WERI-Rb-1 (cell line): ENCODE data around the gene AP3D1.

ENCODE experiments used
- DNase-seq: peaks from one replicate; pipeline ENCODE4 v3.0.0-alpha.2; 2020
- H3K27ac ChIP-seq: fragments of 250-450 bp; sonication (Bioruptor Pico); 2 replicates; pipeline ENCODE4 v1.5.1; 2020; ENCODE audit warnings: mild to moderate bottlenecking, moderate library complexity
- H3K27me3 ChIP-seq: fragments of 250-450 bp; sonication (Bioruptor Pico); 2 replicates; pipeline ENCODE4 v1.5.1; 2021; ENCODE audit warnings: mild to moderate bottlenecking, low read depth, moderate library complexity; ENCODE audit not compliant: insufficient read depth, severe bottlenecking
- H3K36me3 ChIP-seq: fragments of 250-450 bp; sonication (Bioruptor Pico); 2 replicates; pipeline ENCODE4 v1.5.1; 2020; ENCODE audit warnings: mild to moderate bottlenecking, moderate library complexity
- H3K4me3 ChIP-seq: 2 replicates; pipeline ENCODE4 v1.5.1; 2011; ENCODE audit warnings: low read depth, mild to moderate bottlenecking, control low read depth, low read length
- H3K9me3 ChIP-seq: fragments of 250-450 bp; sonication (Bioruptor Pico); 2 replicates; pipeline ENCODE4 v1.5.1; 2021; ENCODE audit warnings: mild to moderate bottlenecking, moderate library complexity; ENCODE audit not compliant: severe bottlenecking
- TF ChIP-seq, protein P1 (sequence below): IDR thresholded peaks from 2 replicates; pipeline ENCODE4 v1.5.1; 2011; ENCODE audit warnings: low read depth, mild to moderate bottlenecking, control low read depth, inconsistent platforms, low read length

The AP3D1 gene

DNA sequence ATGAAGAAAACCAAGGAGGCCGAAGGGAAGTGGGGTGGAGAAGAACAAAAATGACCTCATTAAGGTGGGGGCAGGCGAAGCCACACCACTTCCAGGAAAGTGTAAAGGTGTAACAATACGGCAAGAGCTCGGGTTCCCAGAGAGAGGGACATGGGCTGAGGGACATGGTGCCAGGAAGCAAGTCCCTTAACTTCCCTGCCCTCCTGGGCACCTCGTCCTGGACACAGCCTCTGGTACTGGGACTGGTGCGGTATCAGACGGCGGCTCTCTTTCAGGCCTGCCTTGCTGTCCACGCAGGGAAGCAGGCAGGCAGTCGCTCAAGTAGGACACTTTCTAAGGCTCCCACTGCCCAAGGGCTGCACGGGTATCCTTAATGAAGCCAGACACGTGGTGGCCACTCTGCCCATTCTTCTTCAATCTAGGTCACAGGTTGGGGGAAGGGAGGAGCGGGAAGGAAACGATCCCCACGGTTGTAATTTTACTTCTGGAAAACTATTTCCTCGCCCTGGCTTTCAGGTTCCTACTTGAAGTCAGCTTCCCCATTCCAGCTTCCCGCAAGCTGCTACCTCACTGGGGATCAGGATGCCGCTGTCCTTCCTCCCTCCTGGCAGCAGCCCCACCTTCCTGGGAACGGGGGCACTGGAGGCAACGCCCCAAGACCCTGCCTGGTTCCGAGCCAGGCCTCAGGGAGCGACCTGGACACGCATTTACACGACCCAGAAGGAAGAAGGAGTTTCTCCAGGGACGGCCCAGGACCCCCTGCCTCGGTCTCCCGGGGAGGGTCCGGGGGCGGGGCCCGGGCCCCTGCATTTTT, 1.2 kb downstream of the AP3D1 start:
- H3K27ac ChIP-seq = peak overlapping the region; percentile 88
- H3K27me3 ChIP-seq = no peaks in the 10 kb centered on the region
- peak overlapping the region; percentile 97 for H3K4me3 ChIP-seq
- peaks cover 38% of the 10 kb centered on the region for H3K36me3 ChIP-seq
- no peak for DNase-seq
- TF ChIP-seq, protein P1, sequence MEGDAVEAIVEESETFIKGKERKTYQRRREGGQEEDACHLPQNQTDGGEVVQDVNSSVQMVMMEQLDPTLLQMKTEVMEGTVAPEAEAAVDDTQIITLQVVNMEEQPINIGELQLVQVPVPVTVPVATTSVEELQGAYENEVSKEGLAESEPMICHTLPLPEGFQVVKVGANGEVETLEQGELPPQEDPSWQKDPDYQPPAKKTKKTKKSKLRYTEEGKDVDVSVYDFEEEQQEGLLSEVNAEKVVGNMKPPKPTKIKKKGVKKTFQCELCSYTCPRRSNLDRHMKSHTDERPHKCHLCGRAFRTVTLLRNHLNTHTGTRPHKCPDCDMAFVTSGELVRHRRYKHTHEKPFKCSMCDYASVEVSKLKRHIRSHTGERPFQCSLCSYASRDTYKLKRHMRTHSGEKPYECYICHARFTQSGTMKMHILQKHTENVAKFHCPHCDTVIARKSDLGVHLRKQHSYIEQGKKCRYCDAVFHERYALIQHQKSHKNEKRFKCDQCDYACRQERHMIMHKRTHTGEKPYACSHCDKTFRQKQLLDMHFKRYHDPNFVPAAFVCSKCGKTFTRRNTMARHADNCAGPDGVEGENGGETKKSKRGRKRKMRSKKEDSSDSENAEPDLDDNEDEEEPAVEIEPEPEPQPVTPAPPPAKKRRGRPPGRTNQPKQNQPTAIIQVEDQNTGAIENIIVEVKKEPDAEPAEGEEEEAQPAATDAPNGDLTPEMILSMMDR = no peak
- no peaks in the 10 kb centered on the region for H3K9me3 ChIP-seq

DNA sequence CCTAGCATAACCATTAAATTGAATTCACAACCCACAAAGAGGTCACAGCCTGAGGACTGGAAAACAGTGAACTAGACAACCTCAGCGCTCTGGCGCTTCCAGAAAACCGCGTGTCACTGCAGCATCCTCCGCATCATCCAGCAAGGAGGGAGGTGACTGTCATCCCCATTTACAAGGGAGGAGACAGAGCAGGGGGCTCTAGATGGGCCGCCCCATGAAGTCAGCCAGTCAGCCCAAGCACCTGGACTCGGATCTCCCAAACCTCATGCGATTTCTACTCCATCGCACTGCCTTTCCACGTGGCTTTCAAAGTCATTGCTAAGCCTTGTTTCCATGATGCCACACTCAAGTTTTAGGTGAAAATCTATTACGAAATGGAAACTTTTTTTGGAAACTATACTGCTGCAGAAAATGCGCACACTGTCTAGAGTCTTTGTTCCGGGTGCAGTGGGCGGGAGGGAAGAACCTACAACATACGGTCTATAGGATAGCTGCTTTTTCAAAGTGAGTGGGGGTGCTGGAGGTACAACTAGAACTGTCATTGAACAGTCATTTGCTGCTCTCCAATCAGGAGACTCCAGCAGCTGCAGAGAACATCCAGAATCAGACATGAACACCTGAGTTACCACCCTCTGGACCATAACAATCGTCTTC, 2.8 kb downstream of the AP3D1 start:
- TF ChIP-seq, protein P1 = no peak
- Histone ChIP-seq H3K27ac (no peak overlapping the region), H3K4me3 (no peak overlapping the region)

DNA sequence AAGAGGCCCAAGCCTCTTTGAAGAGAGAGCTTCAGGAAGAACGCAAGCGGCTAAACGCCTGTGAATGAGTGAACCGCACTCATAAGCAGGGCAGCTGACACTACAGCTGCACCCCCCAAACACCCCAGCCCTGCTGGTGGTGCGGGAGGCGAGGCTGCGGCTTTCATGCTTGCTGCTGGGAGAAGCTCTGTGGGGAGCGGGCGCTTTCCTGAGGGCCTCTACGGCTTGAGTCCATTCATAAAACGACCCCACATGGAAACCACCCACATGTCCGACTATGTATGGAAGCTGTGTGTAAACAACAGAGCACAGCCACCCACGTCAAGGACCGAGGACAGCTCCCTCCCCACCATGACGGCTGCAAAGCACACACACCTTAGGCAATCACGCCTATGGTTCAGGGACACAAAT, 5.5 kb downstream of the AP3D1 start:
- peaks cover 35% of the 10 kb centered on the region for H3K36me3 ChIP-seq
- TF ChIP-seq, protein P1 = no peak
- H3K27ac ChIP-seq = no peak overlapping the region
- DNase-seq = no peak
- no peaks in the 10 kb centered on the region for H3K9me3 ChIP-seq
- H3K27me3 ChIP-seq = no peaks in the 10 kb centered on the region
- H3K4me3 ChIP-seq = no peak overlapping the region

More for the DNA sequence above, 2.8 kb downstream of the AP3D1 start:
- DNase-seq = no peak
- Histone ChIP-seq H3K27me3 (no peaks in the 10 kb centered on the region), H3K9me3 (no peaks in the 10 kb centered on the region), H3K36me3 (peaks cover 38% of the 10 kb centered on the region)

DNA sequence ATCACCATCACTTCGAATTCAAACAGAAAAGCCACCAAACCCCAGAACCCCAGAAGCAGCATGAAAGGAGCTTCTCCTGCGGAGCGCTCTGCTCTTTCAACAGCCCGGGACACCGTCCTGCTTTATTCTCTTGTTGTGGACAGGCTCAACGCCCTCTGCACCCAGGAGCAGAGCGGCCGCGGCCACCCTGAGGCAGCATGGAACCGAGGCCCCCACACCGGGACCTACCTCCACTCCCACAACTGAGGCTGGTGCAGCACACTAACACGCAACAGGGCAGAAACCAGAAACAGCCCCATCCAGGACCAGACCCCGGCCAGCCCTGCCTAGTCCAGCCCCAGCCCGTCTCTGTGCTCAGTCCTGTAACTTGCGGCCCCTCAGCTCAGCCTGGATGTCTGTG, 7.2 kb downstream of the AP3D1 start:
- TF ChIP-seq, protein P1 = no peak

DNA sequence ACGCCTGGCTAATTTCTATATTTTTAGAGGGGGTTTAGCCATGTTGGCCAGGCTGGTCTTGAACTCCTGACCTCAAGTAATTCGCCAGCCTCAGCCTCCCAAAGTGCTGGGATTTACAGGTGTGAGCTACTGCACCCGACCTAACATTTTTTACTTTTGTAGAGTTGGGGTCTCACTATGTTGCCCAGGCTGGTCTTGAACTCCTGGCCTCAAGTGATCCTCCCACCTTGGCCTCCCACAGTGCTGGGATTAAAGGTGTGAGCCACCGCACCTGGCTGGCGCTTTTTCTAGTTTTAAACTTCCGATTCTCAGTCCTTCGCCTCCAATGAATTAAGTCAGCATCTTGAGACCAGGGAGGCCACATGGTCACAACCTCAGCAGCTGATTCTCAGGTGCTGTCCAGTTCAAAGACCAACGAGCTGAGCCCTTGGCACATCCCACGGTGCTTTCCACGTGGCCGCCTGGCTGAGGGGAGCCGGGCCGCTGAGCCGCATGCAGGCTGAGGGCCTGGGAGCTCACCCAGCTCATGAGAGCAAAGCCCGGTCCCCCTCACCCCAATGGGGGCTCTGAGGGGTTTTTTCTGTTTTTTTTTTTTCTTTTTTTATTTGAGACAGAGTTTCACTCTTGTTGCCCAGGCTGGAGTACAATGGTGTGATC, 9.1 kb downstream of the AP3D1 start:
- TF ChIP-seq, protein P1 = no peak
- H3K4me3 ChIP-seq = no peak overlapping the region
- DNase-seq = no peak
- no peaks in the 10 kb centered on the region for H3K9me3 ChIP-seq
- peaks cover 27% of the 10 kb centered on the region for H3K36me3 ChIP-seq
- no peak overlapping the region for H3K27ac ChIP-seq
- H3K27me3 ChIP-seq = no peaks in the 10 kb centered on the region

More for the DNA sequence above, 7.2 kb downstream of the AP3D1 start:
- H3K27ac ChIP-seq = no peak overlapping the region
- H3K36me3 ChIP-seq = peaks cover 24% of the 10 kb centered on the region
- no peaks in the 10 kb centered on the region for H3K27me3 ChIP-seq
- no peak overlapping the region for H3K4me3 ChIP-seq
- no peaks in the 10 kb centered on the region for H3K9me3 ChIP-seq
- no peak for DNase-seq
